Dendritic cell treated with granulocyte-macrophage colony-stimulating factor and Interleukin-4, amounts not matched to agents 40 ng/mL and 50 ng/mL, for 4 days (primary cell): ENCODE data around the gene ASRGL1.
"Not testable (repeated sequence)": the region's sequence is repeated elsewhere in the genome, so short reads cannot be mapped to it uniquely, and the experiment has no call there.

Experiments
- H3K27ac Mint-ChIP-seq: one replicate; pipeline ENCODE4 v1.8.0; 2022; ENCODE audit warnings: mild to moderate bottlenecking, mixed read lengths
- H3K27me3 Mint-ChIP-seq: one replicate; pipeline ENCODE4 v1.8.0; 2022; ENCODE audit warnings: mild to moderate bottlenecking, mixed read lengths
- H3K36me3 Mint-ChIP-seq: one replicate; pipeline ENCODE4 v1.8.0; 2022; ENCODE audit warnings: low read depth, mixed read lengths
- H3K4me1 Mint-ChIP-seq: one replicate; pipeline ENCODE4 v1.8.0; 2022; ENCODE audit warnings: low read depth, mixed read lengths
- H3K4me3 Mint-ChIP-seq: one replicate; pipeline ENCODE4 v1.8.0; 2022; ENCODE audit warnings: mild to moderate bottlenecking, moderate library complexity, mixed read lengths
- H3K9me3 Mint-ChIP-seq: one replicate; pipeline ENCODE4 v1.8.0; 2022; ENCODE audit warnings: mixed read lengths
- intact Hi-C: fragments of 100-400 bp; cut with micrococcal nuclease; formaldehyde crosslinking; loops from one replicate; pipeline ENCODE4 v1.15.0; 2022

The ASRGL1 gene

GRCh38 chr11:62337303-62338181 lies at the start of gene ASRGL1:
Gene ASRGL1, plus strand, starts transcription at chr11:62337448. Its CDS starts 530 bp downstream, at chr11:62337978.
- Mint-ChIP-seq H3K9me3 (no peaks in the 10 kb centered on the region), H3K4me3 (peak within 1 kb of the TSS; percentile 92), H3K4me1 (peaks cover 80% of the 10 kb centered on the region), H3K36me3 (peaks cover 9% of the 10 kb centered on the region), H3K27me3 (peaks cover 4% of the 10 kb centered on the region), H3K27ac (peak within 1 kb of the TSS; percentile 86)
- intact Hi-C loops, result no loop called here

- no peaks in the 10 kb centered on the region for H3K4me1 Mint-ChIP-seq
- no peak overlapping the region for H3K4me3 Mint-ChIP-seq
- no peak overlapping the region for H3K27ac Mint-ChIP-seq
- peaks cover 14% of the 10 kb centered on the region for H3K27me3 Mint-ChIP-seq
- no peaks in the 10 kb centered on the region for H3K36me3 Mint-ChIP-seq
- intact Hi-C loops, result no loop called here
- no peaks in the 10 kb centered on the region for H3K9me3 Mint-ChIP-seq
Measured at GRCh38 chr11:62295504-62295903, 41.7 kb upstream of the ASRGL1 start.

GRCh38 chr11:62298975-62299374 lies 38.3 kb upstream of the ASRGL1 start, which contains the start of gene SCGB1D4:
Gene SCGB1D4, minus strand, starts transcription at chr11:62299075. Its CDS starts 65 bp downstream, at chr11:62299010.
- H3K27me3 Mint-ChIP-seq, result peaks cover 17% of the 10 kb centered on the region
- no peak within 1 kb of the TSS for H3K4me3 Mint-ChIP-seq
- no peaks in the 10 kb centered on the region for H3K4me1 Mint-ChIP-seq
- no peak within 1 kb of the TSS for H3K27ac Mint-ChIP-seq
- H3K36me3 Mint-ChIP-seq, result no peaks in the 10 kb centered on the region
- H3K9me3 Mint-ChIP-seq, result no peaks in the 10 kb centered on the region
- intact Hi-C loops, result no loop called here

GRCh38 chr11:62306227-62306626 lies 31.0 kb upstream of the ASRGL1 start:
- Mint-ChIP-seq H3K4me1 (peaks cover 18% of the 10 kb centered on the region), H3K27me3 (peaks cover 14% of the 10 kb centered on the region), H3K36me3 (no peaks in the 10 kb centered on the region), H3K27ac (no peak overlapping the region), H3K9me3 (no peaks in the 10 kb centered on the region), H3K4me3 (no peak overlapping the region)
- intact Hi-C loops, result no loop called here

- H3K27ac Mint-ChIP-seq, result no peak overlapping the region
- H3K36me3 Mint-ChIP-seq, result no peaks in the 10 kb centered on the region
- no peaks in the 10 kb centered on the region for H3K9me3 Mint-ChIP-seq
- H3K4me1 Mint-ChIP-seq, result peaks cover 29% of the 10 kb centered on the region
- no peak overlapping the region for H3K4me3 Mint-ChIP-seq
- H3K27me3 Mint-ChIP-seq, result peaks cover 23% of the 10 kb centered on the region
- intact Hi-C loops, result no loop called here
Measured at GRCh38 chr11:62307950-62308349, 29.3 kb upstream of the ASRGL1 start.

GRCh38 chr11:62309991-62310390 lies 27.3 kb upstream of the ASRGL1 start:
- no peaks in the 10 kb centered on the region for H3K36me3 Mint-ChIP-seq
- peaks cover 23% of the 10 kb centered on the region for H3K27me3 Mint-ChIP-seq
- H3K4me3 Mint-ChIP-seq, result no peak overlapping the region
- peaks cover 31% of the 10 kb centered on the region for H3K4me1 Mint-ChIP-seq
- no peaks in the 10 kb centered on the region for H3K9me3 Mint-ChIP-seq
- no peak overlapping the region for H3K27ac Mint-ChIP-seq
- intact Hi-C loops, result no loop called here

- Mint-ChIP-seq H3K27ac (no peak overlapping the region), H3K9me3 (no peaks in the 10 kb centered on the region), H3K4me1 (peaks cover 24% of the 10 kb centered on the region), H3K4me3 (no peak overlapping the region), H3K36me3 (no peaks in the 10 kb centered on the region), H3K27me3 (peaks cover 11% of the 10 kb centered on the region)
- intact Hi-C loops, result no loop called here
Measured at GRCh38 chr11:62315431-62315830, 21.8 kb upstream of the ASRGL1 start.

GRCh38 chr11:62322524-62322923 lies 14.7 kb upstream of the ASRGL1 start:
- Mint-ChIP-seq H3K27ac (no peak overlapping the region), H3K36me3 (no peaks in the 10 kb centered on the region), H3K4me3 (no peak overlapping the region), H3K9me3 (no peaks in the 10 kb centered on the region), H3K4me1 (peaks cover 10% of the 10 kb centered on the region), H3K27me3 (no peaks in the 10 kb centered on the region)
- intact Hi-C loops, result no loop called here

GRCh38 chr11:62324731-62325556 lies 12.3 kb upstream of the ASRGL1 start:
- Mint-ChIP-seq H3K9me3 (no peaks in the 10 kb centered on the region), H3K36me3 (no peaks in the 10 kb centered on the region), H3K27ac (no peak overlapping the region), H3K4me1 (peaks cover 27% of the 10 kb centered on the region), H3K4me3 (no peak overlapping the region), H3K27me3 (no peaks in the 10 kb centered on the region)
- intact Hi-C loops, result loop anchor here (5.0 kb wide), 1 partner anchor 108 kb away; no protein-coding TSS in a partner anchor

- peaks cover 35% of the 10 kb centered on the region for H3K4me1 Mint-ChIP-seq
- not testable (repeated sequence) for H3K27ac Mint-ChIP-seq, H3K9me3 Mint-ChIP-seq, H3K4me3 Mint-ChIP-seq, H3K27me3 Mint-ChIP-seq, H3K36me3 Mint-ChIP-seq
- intact Hi-C loops, result loop anchor here (5.0 kb wide), 1 partner anchor 108 kb away; no protein-coding TSS in a partner anchor
Measured at GRCh38 chr11:62325781-62326180, 11.5 kb upstream of the ASRGL1 start.

- H3K9me3 Mint-ChIP-seq, H3K27me3 Mint-ChIP-seq, H3K27ac Mint-ChIP-seq, H3K36me3 Mint-ChIP-seq, H3K4me3 Mint-ChIP-seq: not testable (repeated sequence)
- intact Hi-C loops, result loop anchor here (5.0 kb wide), 1 partner anchor 109 kb away; no protein-coding TSS in a partner anchor
- peaks cover 43% of the 10 kb centered on the region for H3K4me1 Mint-ChIP-seq
Measured at GRCh38 chr11:62326719-62327118, 10.5 kb upstream of the ASRGL1 start.

- H3K27me3 Mint-ChIP-seq, H3K4me3 Mint-ChIP-seq, H3K36me3 Mint-ChIP-seq, H3K9me3 Mint-ChIP-seq: not testable (repeated sequence)
- intact Hi-C loops, result loop anchor here (5.0 kb wide), 1 partner anchor 110 kb away; no protein-coding TSS in a partner anchor
- Mint-ChIP-seq H3K27ac (peak overlapping the region; percentile 18), H3K4me1 (peaks cover 43% of the 10 kb centered on the region)
Measured at GRCh38 chr11:62327541-62327940, 9.7 kb upstream of the ASRGL1 start.

GRCh38 chr11:62331264-62331663 lies 6.0 kb upstream of the ASRGL1 start:
- H3K27me3 Mint-ChIP-seq, H3K27ac Mint-ChIP-seq, H3K4me3 Mint-ChIP-seq: not testable (repeated sequence)

GRCh38 chr11:62333768-62334167 lies 3.5 kb upstream of the ASRGL1 start:
- peaks cover 9% of the 10 kb centered on the region for H3K36me3 Mint-ChIP-seq
- no peak overlapping the region for H3K4me3 Mint-ChIP-seq
- H3K27me3 Mint-ChIP-seq, result peaks cover 4% of the 10 kb centered on the region
- peaks cover 77% of the 10 kb centered on the region for H3K4me1 Mint-ChIP-seq
- peak overlapping the region; percentile 21 for H3K27ac Mint-ChIP-seq
- intact Hi-C loops, result no loop called here
- no peaks in the 10 kb centered on the region for H3K9me3 Mint-ChIP-seq

More at GRCh38 chr11:62331264-62331663, 6.0 kb upstream of the ASRGL1 start:
- H3K9me3 Mint-ChIP-seq, H3K36me3 Mint-ChIP-seq, intact Hi-C loops: not testable (repeated sequence)
- H3K4me1 Mint-ChIP-seq, result peaks cover 66% of the 10 kb centered on the region
